ENCODE data around the gene CEL.

The CEL gene

GRCh38 chr9:133098104-133098754, 36.4 kb downstream of the CEL start:
- Histone ChIP-seq H3K27ac (replicated peaks) (no peak overlapping the region), H3K4me3 (replicated peaks; ENCODE audit: insufficient read depth, low read length) (no peak overlapping the region), H3K27me3 (ENCODE audit: insufficient read depth, poor library complexity, severe bottlenecking) (no peaks in the 10 kb centered on the region)
- no peak for DNase-seq (ENCODE audit: low read depth in 1 of 2, low spot score in 1 of 2)
- peak; percentile 11; the same call in 1 of the 2 replicates for TF ChIP-seq POLR2AphosphoS5 (IDR thresholded peaks at IDR 0.05; ENCODE audit: low read depth)
- TF ChIP-seq, protein P1, sequence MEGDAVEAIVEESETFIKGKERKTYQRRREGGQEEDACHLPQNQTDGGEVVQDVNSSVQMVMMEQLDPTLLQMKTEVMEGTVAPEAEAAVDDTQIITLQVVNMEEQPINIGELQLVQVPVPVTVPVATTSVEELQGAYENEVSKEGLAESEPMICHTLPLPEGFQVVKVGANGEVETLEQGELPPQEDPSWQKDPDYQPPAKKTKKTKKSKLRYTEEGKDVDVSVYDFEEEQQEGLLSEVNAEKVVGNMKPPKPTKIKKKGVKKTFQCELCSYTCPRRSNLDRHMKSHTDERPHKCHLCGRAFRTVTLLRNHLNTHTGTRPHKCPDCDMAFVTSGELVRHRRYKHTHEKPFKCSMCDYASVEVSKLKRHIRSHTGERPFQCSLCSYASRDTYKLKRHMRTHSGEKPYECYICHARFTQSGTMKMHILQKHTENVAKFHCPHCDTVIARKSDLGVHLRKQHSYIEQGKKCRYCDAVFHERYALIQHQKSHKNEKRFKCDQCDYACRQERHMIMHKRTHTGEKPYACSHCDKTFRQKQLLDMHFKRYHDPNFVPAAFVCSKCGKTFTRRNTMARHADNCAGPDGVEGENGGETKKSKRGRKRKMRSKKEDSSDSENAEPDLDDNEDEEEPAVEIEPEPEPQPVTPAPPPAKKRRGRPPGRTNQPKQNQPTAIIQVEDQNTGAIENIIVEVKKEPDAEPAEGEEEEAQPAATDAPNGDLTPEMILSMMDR (IDR thresholded peaks at IDR 0.05; ENCODE audit: insufficient read depth, low read length): no peak

DNA sequence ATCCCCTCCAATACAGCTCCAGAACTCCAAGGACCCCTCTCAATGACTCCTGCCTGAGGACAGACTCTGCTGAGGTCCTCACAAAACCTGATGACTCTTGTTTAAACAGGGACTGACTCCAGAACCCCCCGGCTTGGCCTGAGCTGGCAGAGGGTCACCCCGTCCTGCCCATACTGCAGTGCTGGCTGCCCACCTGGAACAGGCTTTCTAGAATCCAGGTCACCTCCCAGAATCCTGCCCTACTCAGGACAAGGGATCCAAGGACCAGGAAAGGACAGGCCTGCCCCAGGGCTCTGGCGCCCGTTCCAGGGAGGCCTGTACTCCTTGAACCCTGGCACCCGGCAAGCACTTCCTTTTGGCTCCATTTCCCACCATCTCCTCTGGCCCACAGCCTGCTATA, 37.1 kb downstream of the CEL start:
- no peaks in the 10 kb centered on the region for H3K27me3 ChIP-seq (ENCODE audit: insufficient read depth, poor library complexity, severe bottlenecking)
- no peak for DNase-seq (ENCODE audit: low read depth in 1 of 2, low spot score in 1 of 2)
- peak; percentile 6; the same call in 1 of the 2 replicates for TF ChIP-seq POLR2AphosphoS5 (IDR thresholded peaks at IDR 0.05; ENCODE audit: low read depth)
- no peak for TF ChIP-seq SPI1 (IDR thresholded peaks at IDR 0.05; ENCODE audit: borderline replicate concordance, low read depth)
- TF ChIP-seq, protein P2, sequence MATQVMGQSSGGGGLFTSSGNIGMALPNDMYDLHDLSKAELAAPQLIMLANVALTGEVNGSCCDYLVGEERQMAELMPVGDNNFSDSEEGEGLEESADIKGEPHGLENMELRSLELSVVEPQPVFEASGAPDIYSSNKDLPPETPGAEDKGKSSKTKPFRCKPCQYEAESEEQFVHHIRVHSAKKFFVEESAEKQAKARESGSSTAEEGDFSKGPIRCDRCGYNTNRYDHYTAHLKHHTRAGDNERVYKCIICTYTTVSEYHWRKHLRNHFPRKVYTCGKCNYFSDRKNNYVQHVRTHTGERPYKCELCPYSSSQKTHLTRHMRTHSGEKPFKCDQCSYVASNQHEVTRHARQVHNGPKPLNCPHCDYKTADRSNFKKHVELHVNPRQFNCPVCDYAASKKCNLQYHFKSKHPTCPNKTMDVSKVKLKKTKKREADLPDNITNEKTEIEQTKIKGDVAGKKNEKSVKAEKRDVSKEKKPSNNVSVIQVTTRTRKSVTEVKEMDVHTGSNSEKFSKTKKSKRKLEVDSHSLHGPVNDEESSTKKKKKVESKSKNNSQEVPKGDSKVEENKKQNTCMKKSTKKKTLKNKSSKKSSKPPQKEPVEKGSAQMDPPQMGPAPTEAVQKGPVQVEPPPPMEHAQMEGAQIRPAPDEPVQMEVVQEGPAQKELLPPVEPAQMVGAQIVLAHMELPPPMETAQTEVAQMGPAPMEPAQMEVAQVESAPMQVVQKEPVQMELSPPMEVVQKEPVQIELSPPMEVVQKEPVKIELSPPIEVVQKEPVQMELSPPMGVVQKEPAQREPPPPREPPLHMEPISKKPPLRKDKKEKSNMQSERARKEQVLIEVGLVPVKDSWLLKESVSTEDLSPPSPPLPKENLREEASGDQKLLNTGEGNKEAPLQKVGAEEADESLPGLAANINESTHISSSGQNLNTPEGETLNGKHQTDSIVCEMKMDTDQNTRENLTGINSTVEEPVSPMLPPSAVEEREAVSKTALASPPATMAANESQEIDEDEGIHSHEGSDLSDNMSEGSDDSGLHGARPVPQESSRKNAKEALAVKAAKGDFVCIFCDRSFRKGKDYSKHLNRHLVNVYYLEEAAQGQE (IDR thresholded peaks at IDR 0.05; ENCODE audit: insufficient replicate concordance, low read depth): no peak
- no peak for TF ChIP-seq GABPA (IDR thresholded peaks at IDR 0.05; ENCODE audit: low read depth)
- H3K27ac ChIP-seq (replicated peaks): no peak overlapping the region
- H3K4me3 ChIP-seq (replicated peaks; ENCODE audit: insufficient read depth, low read length): no peak overlapping the region

DNA sequence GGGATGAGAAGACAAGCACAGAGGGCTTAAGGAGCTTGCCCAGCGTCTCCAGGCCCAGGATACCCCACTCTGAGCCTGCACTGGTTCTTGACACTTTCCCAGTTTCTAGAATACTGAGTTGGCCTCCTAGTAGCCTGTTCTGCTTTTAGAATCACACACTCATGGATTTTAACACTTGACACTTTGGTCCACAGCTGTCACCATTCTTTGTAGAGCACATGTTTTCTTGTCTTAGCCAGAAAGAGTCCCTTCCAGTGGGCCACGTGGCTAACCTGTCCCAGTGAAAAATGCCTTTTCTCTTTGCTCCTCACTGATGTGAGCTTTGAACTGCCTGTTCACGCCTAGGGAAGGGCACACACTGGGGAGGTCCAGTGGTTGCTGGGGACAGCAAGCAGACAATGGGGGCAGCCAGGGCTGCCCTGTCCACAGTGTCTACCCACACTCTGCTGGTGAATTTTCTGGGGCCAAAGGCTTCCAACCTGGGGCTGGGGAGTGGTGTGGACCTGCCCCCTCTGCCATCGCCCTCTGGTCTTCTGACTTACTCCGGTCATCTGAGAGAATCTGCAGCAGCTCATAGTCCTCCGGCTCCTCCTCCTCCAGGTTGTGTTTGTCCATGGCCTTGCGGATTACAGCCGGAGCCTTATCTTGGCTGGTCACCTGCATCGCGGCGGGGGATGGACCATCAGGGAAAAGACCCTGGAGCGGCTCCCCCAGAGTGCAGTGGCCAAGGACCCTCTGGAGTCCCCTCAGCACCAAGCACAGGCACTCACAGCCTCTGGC, 38.1 kb downstream of the CEL start:
- TF ChIP-seq GABPA (IDR thresholded peaks at IDR 0.05; ENCODE audit: low read depth) (no peak), SPI1 (IDR thresholded peaks at IDR 0.05; ENCODE audit: borderline replicate concordance, low read depth) (no peak), POLR2AphosphoS5 (IDR thresholded peaks at IDR 0.05; ENCODE audit: low read depth) (no peak)
- TF ChIP-seq, protein P2 (IDR thresholded peaks at IDR 0.05; ENCODE audit: insufficient replicate concordance, low read depth): no peak
- TF ChIP-seq, protein P1 (IDR thresholded peaks at IDR 0.05; ENCODE audit: insufficient read depth, low read length): no peak
- H3K27ac ChIP-seq (replicated peaks): no peak overlapping the region

GRCh38 chr9:133100506-133101355, 39.0 kb downstream of the CEL start:
- TF ChIP-seq, protein P2 (IDR thresholded peaks at IDR 0.05; ENCODE audit: insufficient replicate concordance, low read depth): no peak
- TF ChIP-seq, protein P1 (IDR thresholded peaks at IDR 0.05; ENCODE audit: insufficient read depth, low read length): no peak
- TF ChIP-seq POLR2AphosphoS5 (IDR thresholded peaks at IDR 0.05; ENCODE audit: low read depth) (no peak), SPI1 (IDR thresholded peaks at IDR 0.05; ENCODE audit: borderline replicate concordance, low read depth) (no peak), GABPA (IDR thresholded peaks at IDR 0.05; ENCODE audit: low read depth) (no peak)
- Histone ChIP-seq H3K4me3 (replicated peaks; ENCODE audit: insufficient read depth, low read length) (no peak overlapping the region), H3K27me3 (ENCODE audit: insufficient read depth, poor library complexity, severe bottlenecking) (no peaks in the 10 kb centered on the region), H3K27ac (replicated peaks) (no peak overlapping the region)
- DNase-seq (ENCODE audit: low read depth in 1 of 2, low spot score in 1 of 2): no peak

More for the DNA sequence above, 38.1 kb downstream of the CEL start:
- DNase-seq (ENCODE audit: low read depth in 1 of 2, low spot score in 1 of 2): no peak
- H3K27me3 ChIP-seq (ENCODE audit: insufficient read depth, poor library complexity, severe bottlenecking): no peaks in the 10 kb centered on the region
- H3K4me3 ChIP-seq (replicated peaks; ENCODE audit: insufficient read depth, low read length): no peak overlapping the region

Data from HL-60 (cell line).